Measurements from ENCODE around the gene SLC6A6.

Gene SLC6A6

DNA sequence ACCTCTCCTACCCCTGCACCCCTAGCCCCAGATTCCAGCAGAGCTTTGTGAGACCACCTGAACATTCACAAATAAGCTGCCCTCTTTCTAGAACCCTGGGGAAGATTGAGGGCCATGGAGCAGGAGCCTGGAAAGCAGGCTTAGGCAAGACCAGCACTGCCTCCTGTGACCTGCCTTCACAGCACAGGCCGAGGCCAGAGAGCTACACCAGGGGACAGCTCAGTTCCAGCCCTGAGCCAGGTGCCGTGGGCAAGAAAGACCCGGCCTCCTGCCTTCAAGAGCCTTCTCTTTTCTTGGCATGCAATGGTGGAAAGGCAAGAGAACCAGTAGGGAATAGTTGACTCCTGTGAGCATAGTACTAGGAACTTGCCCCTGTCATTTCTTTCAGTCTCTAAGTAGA is 48.1 kb downstream of the SLC6A6 start:
- Histone ChIP-seq H3K36me3 (ENCODE audit: low read length) (peaks cover 21% of the 10 kb centered on the region), H3K27ac (ENCODE audit: low read depth, low read length) (no peak overlapping the region), H3K9ac (ENCODE audit: low read length) (no peak overlapping the region), H3K9me3 (ENCODE audit: insufficient read depth, low read length) (no peaks in the 10 kb centered on the region), H3K4me2 (ENCODE audit: low read depth, low read length, poor library complexity, severe bottlenecking) (no peak overlapping the region), H3K79me2 (ENCODE audit: insufficient read depth, low read length) (no peaks in the 10 kb centered on the region), H3K27me3 (ENCODE audit: low read length) (no peaks in the 10 kb centered on the region), H3K9me2 (replicated peaks; ENCODE audit: insufficient read depth, low read length) (no peaks in the 10 kb centered on the region), H2AFZ (ENCODE audit: low read depth, low read length, severe bottlenecking) (no peak overlapping the region), H3F3A (ENCODE audit: insufficient read depth) (no peaks in the 10 kb centered on the region), H3K4me3 (ENCODE audit: insufficient read depth, low read length, poor library complexity, severe bottlenecking) (no peak overlapping the region), H4K20me1 (ENCODE audit: low read depth, low read length) (no peaks in the 10 kb centered on the region)
- TF ChIP-seq, protein P1, sequence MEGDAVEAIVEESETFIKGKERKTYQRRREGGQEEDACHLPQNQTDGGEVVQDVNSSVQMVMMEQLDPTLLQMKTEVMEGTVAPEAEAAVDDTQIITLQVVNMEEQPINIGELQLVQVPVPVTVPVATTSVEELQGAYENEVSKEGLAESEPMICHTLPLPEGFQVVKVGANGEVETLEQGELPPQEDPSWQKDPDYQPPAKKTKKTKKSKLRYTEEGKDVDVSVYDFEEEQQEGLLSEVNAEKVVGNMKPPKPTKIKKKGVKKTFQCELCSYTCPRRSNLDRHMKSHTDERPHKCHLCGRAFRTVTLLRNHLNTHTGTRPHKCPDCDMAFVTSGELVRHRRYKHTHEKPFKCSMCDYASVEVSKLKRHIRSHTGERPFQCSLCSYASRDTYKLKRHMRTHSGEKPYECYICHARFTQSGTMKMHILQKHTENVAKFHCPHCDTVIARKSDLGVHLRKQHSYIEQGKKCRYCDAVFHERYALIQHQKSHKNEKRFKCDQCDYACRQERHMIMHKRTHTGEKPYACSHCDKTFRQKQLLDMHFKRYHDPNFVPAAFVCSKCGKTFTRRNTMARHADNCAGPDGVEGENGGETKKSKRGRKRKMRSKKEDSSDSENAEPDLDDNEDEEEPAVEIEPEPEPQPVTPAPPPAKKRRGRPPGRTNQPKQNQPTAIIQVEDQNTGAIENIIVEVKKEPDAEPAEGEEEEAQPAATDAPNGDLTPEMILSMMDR (IDR thresholded peaks at IDR 0.05; ENCODE audit: insufficient read depth, low read length, poor library complexity, severe bottlenecking), result no peak
- no peak for TF ChIP-seq EZH2phosphoT487 (conservative IDR thresholded peaks at IDR 0.05; ENCODE audit: low read length)

DNA sequence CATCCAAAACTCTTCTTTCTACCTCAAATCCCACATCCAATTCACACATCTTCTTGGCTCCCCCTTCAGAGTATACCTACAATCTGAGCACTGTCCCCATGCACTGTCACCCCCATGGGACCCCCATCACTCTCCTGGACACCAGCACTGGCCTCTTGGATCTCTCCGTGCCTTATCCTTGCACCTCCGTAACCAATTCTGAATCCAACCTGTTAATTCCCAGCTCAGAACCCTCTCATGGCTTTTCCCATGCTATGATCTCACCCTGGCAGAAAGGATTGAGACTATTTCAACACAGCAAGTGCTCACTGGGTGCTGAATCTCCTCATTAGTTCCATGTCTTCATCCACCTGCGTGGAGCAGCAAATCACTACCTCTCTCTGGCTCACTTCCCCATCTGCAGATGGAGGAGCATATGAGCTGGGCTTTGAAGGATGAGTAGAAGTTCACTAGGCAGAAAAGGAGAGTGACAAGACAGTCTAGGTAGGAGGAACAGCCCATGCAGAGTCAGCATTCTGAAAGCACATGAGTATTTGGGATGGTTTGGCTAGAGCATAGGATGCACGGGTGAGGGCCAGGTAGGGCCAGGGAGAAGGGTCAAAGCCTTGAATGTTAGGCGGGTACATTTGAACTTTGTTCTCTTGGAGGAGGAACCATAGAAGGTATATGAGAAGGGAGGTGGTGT is 48.7 kb downstream of the SLC6A6 start:
- Histone ChIP-seq H3K27ac (ENCODE audit: low read depth, low read length) (no peak overlapping the region), H3K9ac (ENCODE audit: low read length) (no peak overlapping the region), H2AFZ (ENCODE audit: low read depth, low read length, severe bottlenecking) (no peak overlapping the region), H3K27me3 (ENCODE audit: low read length) (no peaks in the 10 kb centered on the region), H3K9me2 (replicated peaks; ENCODE audit: insufficient read depth, low read length) (no peaks in the 10 kb centered on the region), H3F3A (ENCODE audit: insufficient read depth) (no peaks in the 10 kb centered on the region), H3K4me3 (ENCODE audit: insufficient read depth, low read length, poor library complexity, severe bottlenecking) (no peak overlapping the region), H3K79me2 (ENCODE audit: insufficient read depth, low read length) (no peaks in the 10 kb centered on the region), H3K36me3 (ENCODE audit: low read length) (peaks cover 21% of the 10 kb centered on the region), H3K9me3 (ENCODE audit: insufficient read depth, low read length) (no peaks in the 10 kb centered on the region), H4K20me1 (ENCODE audit: low read depth, low read length) (no peaks in the 10 kb centered on the region), H3K4me2 (ENCODE audit: low read depth, low read length, poor library complexity, severe bottlenecking) (no peak overlapping the region)
- TF ChIP-seq, protein P1 (IDR thresholded peaks at IDR 0.05; ENCODE audit: insufficient read depth, low read length, poor library complexity, severe bottlenecking), result no peak
- no peak for TF ChIP-seq EZH2phosphoT487 (conservative IDR thresholded peaks at IDR 0.05; ENCODE audit: low read length)

DNA sequence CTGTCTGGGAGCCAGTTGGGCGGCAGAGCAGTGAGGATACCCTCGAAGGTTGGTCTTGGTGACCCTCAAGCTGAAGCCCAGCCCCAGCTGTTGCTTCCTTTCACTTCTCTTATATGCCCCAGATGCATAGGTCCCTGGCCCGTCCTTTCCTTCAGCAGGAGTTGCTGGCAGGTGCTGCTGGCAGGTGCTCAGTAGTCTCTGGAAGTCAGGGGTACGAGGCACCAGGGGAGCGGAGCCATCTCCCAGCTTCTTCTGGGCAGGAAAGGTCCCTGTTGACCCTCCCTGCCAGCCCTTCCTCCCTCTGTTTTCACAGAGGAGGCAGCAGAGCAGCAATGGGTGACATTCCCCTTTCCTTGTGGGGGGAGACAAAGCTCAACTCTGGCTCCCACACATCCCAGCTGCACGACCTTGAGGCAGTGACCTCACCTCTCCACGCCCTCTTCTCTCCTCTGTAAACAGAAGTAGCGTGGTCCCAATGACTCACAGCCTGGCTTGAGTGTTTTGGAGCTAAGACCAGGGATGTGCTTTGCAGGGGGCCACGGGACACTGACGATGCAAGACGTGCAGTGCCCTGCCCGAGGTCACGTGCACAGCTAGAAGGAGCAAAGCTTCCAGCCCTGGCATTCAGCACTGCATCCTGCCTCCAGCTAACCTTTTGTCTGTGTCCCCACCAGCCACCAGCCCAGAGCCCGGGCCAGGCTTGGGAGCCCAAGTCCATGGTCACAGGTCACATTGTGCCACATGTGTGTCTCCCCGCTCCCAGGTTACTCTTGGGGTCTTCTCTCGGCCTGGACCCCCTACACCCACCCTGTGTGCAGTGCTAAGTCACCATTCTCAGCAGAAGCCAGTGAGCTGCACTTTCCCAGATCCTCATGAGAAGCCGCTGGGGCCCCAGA is 49.7 kb downstream of the SLC6A6 start:
- Histone ChIP-seq H3F3A (ENCODE audit: insufficient read depth) (no peaks in the 10 kb centered on the region), H3K4me3 (ENCODE audit: insufficient read depth, low read length, poor library complexity, severe bottlenecking) (no peak overlapping the region), H3K9me3 (ENCODE audit: insufficient read depth, low read length) (no peaks in the 10 kb centered on the region), H2AFZ (ENCODE audit: low read depth, low read length, severe bottlenecking) (no peak overlapping the region), H4K20me1 (ENCODE audit: low read depth, low read length) (no peaks in the 10 kb centered on the region), H3K27ac (ENCODE audit: low read depth, low read length) (no peak overlapping the region), H3K9ac (ENCODE audit: low read length) (no peak overlapping the region), H3K27me3 (ENCODE audit: low read length) (no peaks in the 10 kb centered on the region), H3K9me2 (replicated peaks; ENCODE audit: insufficient read depth, low read length) (no peaks in the 10 kb centered on the region), H3K36me3 (ENCODE audit: low read length) (peaks cover 12% of the 10 kb centered on the region), H3K4me2 (ENCODE audit: low read depth, low read length, poor library complexity, severe bottlenecking) (no peak overlapping the region), H3K79me2 (ENCODE audit: insufficient read depth, low read length) (no peaks in the 10 kb centered on the region)
- TF ChIP-seq, protein P1 (IDR thresholded peaks at IDR 0.05; ENCODE audit: insufficient read depth, low read length, poor library complexity, severe bottlenecking), result no peak
- TF ChIP-seq EZH2phosphoT487 (conservative IDR thresholded peaks at IDR 0.05; ENCODE audit: low read length), result no peak

Data from SU-DHL-6 (cell line).